Osteocyte (in vitro differentiated cells): ENCODE data around the gene EFCAB14. TPM values are rescaled to one million over a fixed set of nuclear protein-coding genes. Genes with fewer than 3 reads are reported as not detected.
"Not testable (repeated sequence)": the region's sequence is repeated elsewhere in the genome, so short reads cannot be mapped to it uniquely, and the experiment has no call there.

Source experiments
- DNase-seq: peaks from one replicate; pipeline ENCODE4 v3.0.0; 2021; ENCODE audit warnings: mixed read lengths; ENCODE audit not compliant: unreplicated experiment; ENCODE audit errors: extremely low spot score
- H3K27ac Mint-ChIP-seq: one replicate; pipeline ENCODE4 v1.8.0; 2021; ENCODE audit warnings: mild to moderate bottlenecking, mixed read lengths; ENCODE audit not compliant: unreplicated experiment
- H3K27me3 Mint-ChIP-seq: one replicate; pipeline ENCODE4 v1.8.0; 2021; ENCODE audit warnings: mixed read lengths; ENCODE audit not compliant: unreplicated experiment
- H3K36me3 Mint-ChIP-seq: one replicate; pipeline ENCODE4 v1.8.0; 2021; ENCODE audit warnings: mixed read lengths; ENCODE audit not compliant: unreplicated experiment
- H3K4me1 Mint-ChIP-seq: one replicate; pipeline ENCODE4 v1.8.0; 2021; ENCODE audit warnings: mixed read lengths; ENCODE audit not compliant: unreplicated experiment
- H3K4me3 Mint-ChIP-seq: one replicate; pipeline ENCODE4 v1.8.0; 2021; ENCODE audit warnings: mild to moderate bottlenecking, moderate library complexity, mixed read lengths; ENCODE audit not compliant: unreplicated experiment
- H3K9me3 Mint-ChIP-seq: one replicate; pipeline ENCODE4 v1.8.0; 2021; ENCODE audit warnings: mixed read lengths; ENCODE audit not compliant: unreplicated experiment
- CTCF ChIP-seq: fragments of 200-600 bp; sonication (generic); IDR thresholded peaks from 2 replicates; pipeline ENCODE4 v1.5.0; 2021; ENCODE audit warnings: antibody characterized with exemption, mild to moderate bottlenecking, moderate library complexity
- total RNA-seq: library from RNA; stranded (reverse); gene quantifications from 2 replicates; pipeline ENCODE4 v1.2.1, GENCODE V29; 2021

Gene EFCAB14
- total RNA-seq, 1 donor from 2014 or later, result 57.6 TPM

GRCh38 chr1:46657775-46658174 is 61.1 kb downstream of the EFCAB14 start:
- DNase-seq, result no peak
- no peaks in the 10 kb centered on the region for H3K9me3 Mint-ChIP-seq
- H3K4me1 Mint-ChIP-seq, result peaks cover 3% of the 10 kb centered on the region
- no peak overlapping the region for H3K4me3 Mint-ChIP-seq
- no peaks in the 10 kb centered on the region for H3K27me3 Mint-ChIP-seq
- peaks cover 33% of the 10 kb centered on the region for H3K36me3 Mint-ChIP-seq
- no peak for TF ChIP-seq CTCF
- H3K27ac Mint-ChIP-seq, result no peak overlapping the region

- Mint-ChIP-seq H3K27ac (no peak overlapping the region), H3K27me3 (no peaks in the 10 kb centered on the region), H3K36me3 (peaks cover 39% of the 10 kb centered on the region)
Measured at GRCh38 chr1:46656643-46657042, 62.3 kb downstream of the EFCAB14 start.

DNA sequence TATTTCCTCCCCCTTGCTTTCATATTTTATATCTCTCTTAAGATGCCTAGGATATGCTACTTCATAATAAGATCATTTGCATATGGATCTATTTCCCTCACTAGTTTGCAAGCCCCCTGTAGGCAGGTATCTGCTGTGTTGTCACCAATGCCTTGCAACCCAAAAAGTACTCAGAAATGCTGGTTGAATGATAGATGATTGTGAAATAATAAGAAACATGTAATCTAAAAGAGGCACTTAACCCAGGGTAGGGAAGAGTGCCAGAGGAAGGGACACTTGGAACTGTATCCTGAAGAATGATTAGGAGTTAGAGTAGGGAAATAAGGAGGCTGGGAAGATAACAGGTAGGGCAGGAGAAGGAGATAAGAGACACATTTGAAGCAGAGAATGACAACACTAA is 63.1 kb downstream of the EFCAB14 start:
- Mint-ChIP-seq H3K36me3 (peaks cover 39% of the 10 kb centered on the region), H3K27me3 (no peaks in the 10 kb centered on the region), H3K4me3 (no peak overlapping the region), H3K9me3 (no peaks in the 10 kb centered on the region), H3K27ac (no peak overlapping the region), H3K4me1 (peaks cover 3% of the 10 kb centered on the region)
- DNase-seq, result no peak
- no peak for TF ChIP-seq CTCF

More at GRCh38 chr1:46656643-46657042, 62.3 kb downstream of the EFCAB14 start:
- TF ChIP-seq CTCF, result no peak
- H3K4me3 Mint-ChIP-seq, result no peak overlapping the region
- no peak for DNase-seq
- peaks cover 3% of the 10 kb centered on the region for H3K4me1 Mint-ChIP-seq
- no peaks in the 10 kb centered on the region for H3K9me3 Mint-ChIP-seq

GRCh38 chr1:46654698-46655097 is 64.2 kb downstream of the EFCAB14 start:
- H3K9me3 Mint-ChIP-seq, H3K27me3 Mint-ChIP-seq, H3K27ac Mint-ChIP-seq, H3K4me3 Mint-ChIP-seq, DNase-seq, H3K4me1 Mint-ChIP-seq: not testable (repeated sequence)
- H3K36me3 Mint-ChIP-seq, result peaks cover 49% of the 10 kb centered on the region

GRCh38 chr1:46654012-46654411 is 64.9 kb downstream of the EFCAB14 start:
- Mint-ChIP-seq H3K4me3 (no peak overlapping the region), H3K36me3 (peaks cover 56% of the 10 kb centered on the region), H3K4me1 (peaks cover 3% of the 10 kb centered on the region), H3K27me3 (no peaks in the 10 kb centered on the region), H3K9me3 (peaks cover 4% of the 10 kb centered on the region), H3K27ac (no peak overlapping the region)
- no peak for TF ChIP-seq CTCF
- DNase-seq, result no peak

GRCh38 chr1:46653405-46653958 is 65.4 kb downstream of the EFCAB14 start:
- Mint-ChIP-seq H3K4me1 (peaks cover 3% of the 10 kb centered on the region), H3K9me3 (peaks cover 4% of the 10 kb centered on the region), H3K27me3 (no peaks in the 10 kb centered on the region), H3K36me3 (peaks cover 59% of the 10 kb centered on the region), H3K27ac (no peak overlapping the region), H3K4me3 (no peak overlapping the region)
- no peak for TF ChIP-seq CTCF
- no peak for DNase-seq
